Measurements from ENCODE around the gene ATP10A. TPM values are rescaled to one million over a fixed set of nuclear protein-coding genes. Genes with fewer than 3 reads are reported as not detected.
A peak's percentile ranks its signal among the peaks of the same experiment; 100 is the strongest.

Gene ATP10A
- total RNA-seq, 1 donor from 2014 or later: 71.9 TPM

DNA sequence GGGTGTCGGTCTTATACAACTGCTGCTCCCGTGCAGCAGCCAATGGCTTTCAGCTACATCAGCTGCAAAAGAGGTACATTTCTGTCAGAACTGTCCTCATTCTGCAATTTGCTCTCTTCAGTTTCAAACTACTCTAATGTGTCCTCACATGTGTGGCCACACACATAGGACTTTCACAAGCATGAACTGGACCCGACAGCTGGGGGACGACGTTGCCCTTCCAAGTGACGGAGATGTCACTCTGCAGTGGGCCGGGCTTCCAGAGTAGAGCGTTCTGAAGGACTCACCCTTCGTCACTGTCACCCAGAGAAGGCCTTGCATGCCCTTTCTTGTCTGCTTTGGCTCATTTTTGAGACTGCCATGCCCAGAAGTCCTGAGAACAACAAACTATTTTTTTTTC is 189.8 kb downstream of the ATP10A start:
- Mint-ChIP-seq H3K27me3 (ENCODE audit: unreplicated experiment) (no peaks in the 10 kb centered on the region), H3K9me3 (ENCODE audit: unreplicated experiment) (no peaks in the 10 kb centered on the region), H3K36me3 (ENCODE audit: unreplicated experiment) (peaks cover 18% of the 10 kb centered on the region), H3K4me1 (ENCODE audit: unreplicated experiment) (peaks cover 42% of the 10 kb centered on the region), H3K27ac (ENCODE audit: unreplicated experiment) (no peak overlapping the region), H3K4me3 (ENCODE audit: unreplicated experiment) (no peak overlapping the region)
- no peak for DNase-seq (ENCODE audit: extremely low spot score, unreplicated experiment)
- TF ChIP-seq, protein P1, sequence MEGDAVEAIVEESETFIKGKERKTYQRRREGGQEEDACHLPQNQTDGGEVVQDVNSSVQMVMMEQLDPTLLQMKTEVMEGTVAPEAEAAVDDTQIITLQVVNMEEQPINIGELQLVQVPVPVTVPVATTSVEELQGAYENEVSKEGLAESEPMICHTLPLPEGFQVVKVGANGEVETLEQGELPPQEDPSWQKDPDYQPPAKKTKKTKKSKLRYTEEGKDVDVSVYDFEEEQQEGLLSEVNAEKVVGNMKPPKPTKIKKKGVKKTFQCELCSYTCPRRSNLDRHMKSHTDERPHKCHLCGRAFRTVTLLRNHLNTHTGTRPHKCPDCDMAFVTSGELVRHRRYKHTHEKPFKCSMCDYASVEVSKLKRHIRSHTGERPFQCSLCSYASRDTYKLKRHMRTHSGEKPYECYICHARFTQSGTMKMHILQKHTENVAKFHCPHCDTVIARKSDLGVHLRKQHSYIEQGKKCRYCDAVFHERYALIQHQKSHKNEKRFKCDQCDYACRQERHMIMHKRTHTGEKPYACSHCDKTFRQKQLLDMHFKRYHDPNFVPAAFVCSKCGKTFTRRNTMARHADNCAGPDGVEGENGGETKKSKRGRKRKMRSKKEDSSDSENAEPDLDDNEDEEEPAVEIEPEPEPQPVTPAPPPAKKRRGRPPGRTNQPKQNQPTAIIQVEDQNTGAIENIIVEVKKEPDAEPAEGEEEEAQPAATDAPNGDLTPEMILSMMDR (IDR thresholded peaks at IDR 0.05): no peak

DNA sequence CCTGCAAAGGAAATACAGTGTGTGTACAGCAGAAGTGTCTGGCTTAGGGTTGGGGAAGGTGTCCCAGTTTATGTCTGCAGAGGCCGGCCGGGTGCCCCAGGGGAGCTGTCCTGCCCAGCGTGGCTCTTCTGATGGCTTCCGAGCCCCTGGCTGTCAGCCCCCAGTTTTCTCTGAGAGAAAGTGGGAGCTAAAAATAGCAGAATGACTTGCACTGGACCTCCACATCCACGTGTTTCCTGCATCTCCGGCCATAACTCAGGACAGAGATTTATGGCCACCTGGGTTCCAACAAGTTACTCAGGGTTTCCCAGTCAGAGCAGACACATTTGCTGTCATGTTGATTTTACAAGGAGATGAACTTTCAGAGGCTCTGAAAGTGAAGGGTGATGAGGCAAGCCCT is 192.0 kb downstream of the ATP10A start:
- H3K27me3 Mint-ChIP-seq (ENCODE audit: unreplicated experiment): no peaks in the 10 kb centered on the region
- H3K27ac Mint-ChIP-seq (ENCODE audit: unreplicated experiment): peak overlapping the region; percentile 91
- H3K4me3 Mint-ChIP-seq (ENCODE audit: unreplicated experiment): peak overlapping the region; percentile 46
- no peak for DNase-seq (ENCODE audit: extremely low spot score, unreplicated experiment)
- TF ChIP-seq, protein P1 (IDR thresholded peaks at IDR 0.05): no peak
- H3K36me3 Mint-ChIP-seq (ENCODE audit: unreplicated experiment): peaks cover 6% of the 10 kb centered on the region
- no peaks in the 10 kb centered on the region for H3K9me3 Mint-ChIP-seq (ENCODE audit: unreplicated experiment)
- H3K4me1 Mint-ChIP-seq (ENCODE audit: unreplicated experiment): peaks cover 46% of the 10 kb centered on the region

- DNase-seq (ENCODE audit: extremely low spot score, unreplicated experiment): no peak
- Mint-ChIP-seq H3K27ac (ENCODE audit: unreplicated experiment) (peak overlapping the region; percentile 91), H3K4me3 (ENCODE audit: unreplicated experiment) (peak overlapping the region; percentile 46), H3K9me3 (ENCODE audit: unreplicated experiment) (no peaks in the 10 kb centered on the region), H3K4me1 (ENCODE audit: unreplicated experiment) (peaks cover 46% of the 10 kb centered on the region), H3K36me3 (ENCODE audit: unreplicated experiment) (peaks cover 6% of the 10 kb centered on the region), H3K27me3 (ENCODE audit: unreplicated experiment) (no peaks in the 10 kb centered on the region)
- TF ChIP-seq, protein P1 (IDR thresholded peaks at IDR 0.05): no peak
These were observed 192.5 kb downstream of the ATP10A start for GRCh38 chr15:25670621-25671020.

DNA sequence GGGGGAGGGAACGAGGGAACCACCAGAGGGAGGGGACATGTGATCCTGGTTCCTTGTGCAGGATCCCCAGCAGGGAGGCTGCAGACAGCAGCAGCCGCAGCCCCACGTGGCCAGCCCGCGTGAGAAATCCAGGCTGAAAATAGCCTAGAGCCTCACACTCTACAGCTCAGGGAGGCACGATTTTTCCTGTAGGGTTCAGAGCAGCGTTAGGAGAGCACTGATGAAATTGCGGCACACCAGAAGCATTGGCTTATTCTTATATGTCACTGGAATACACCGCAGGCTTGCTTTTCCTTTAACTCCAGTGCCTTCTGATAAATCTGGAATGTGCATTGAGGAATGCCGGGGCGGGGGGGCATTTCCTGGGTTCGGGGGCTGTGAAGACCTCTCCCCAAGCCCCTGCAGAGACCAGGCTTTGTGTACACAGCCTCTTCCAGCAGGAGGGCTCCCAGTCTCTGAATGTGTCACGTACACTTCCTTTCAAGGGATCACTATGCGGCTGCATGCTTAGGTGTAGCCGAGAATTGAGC is 193.0 kb downstream of the ATP10A start:
- Mint-ChIP-seq H3K4me3 (ENCODE audit: unreplicated experiment) (peak overlapping the region; percentile 46), H3K27me3 (ENCODE audit: unreplicated experiment) (no peaks in the 10 kb centered on the region), H3K9me3 (ENCODE audit: unreplicated experiment) (no peaks in the 10 kb centered on the region), H3K36me3 (ENCODE audit: unreplicated experiment) (peaks cover 4% of the 10 kb centered on the region), H3K27ac (ENCODE audit: unreplicated experiment) (peak overlapping the region; percentile 91), H3K4me1 (ENCODE audit: unreplicated experiment) (peaks cover 46% of the 10 kb centered on the region)
- TF ChIP-seq, protein P1 (IDR thresholded peaks at IDR 0.05): peak; percentile 15
- DNase-seq (ENCODE audit: extremely low spot score, unreplicated experiment): peak; percentile 93

GRCh38 chr15:25668901-25669300 is 194.2 kb downstream of the ATP10A start:
- peaks cover 46% of the 10 kb centered on the region for H3K4me1 Mint-ChIP-seq (ENCODE audit: unreplicated experiment)
- peaks cover 2% of the 10 kb centered on the region for H3K36me3 Mint-ChIP-seq (ENCODE audit: unreplicated experiment)
- no peak overlapping the region for H3K4me3 Mint-ChIP-seq (ENCODE audit: unreplicated experiment)
- H3K27ac Mint-ChIP-seq (ENCODE audit: unreplicated experiment): no peak overlapping the region
- no peak for DNase-seq (ENCODE audit: extremely low spot score, unreplicated experiment)
- TF ChIP-seq, protein P1 (IDR thresholded peaks at IDR 0.05): no peak
- peaks cover 4% of the 10 kb centered on the region for H3K27me3 Mint-ChIP-seq (ENCODE audit: unreplicated experiment)
- no peaks in the 10 kb centered on the region for H3K9me3 Mint-ChIP-seq (ENCODE audit: unreplicated experiment)

All from osteocyte (in vitro differentiated cells).